MCF 10A (cell line): ENCODE results near the gene NKAIN1. TPM values are rescaled to one million over a fixed set of nuclear protein-coding genes. Genes with fewer than 3 reads are reported as not detected.

ENCODE experiments used
- BruUV-seq: library from RNA; stranded (reverse); fragments of 400-500 nt; replicated peaks from 2 replicates; lab custom pipeline; 2021; lab: Mats Ljungman, UMichigan
- CTCF ChIA-PET: fragments of 300-600 bp; sonication (Branson Sonifier 250); formaldehyde crosslinking; extraction: SDS; loops from one replicate; lab custom pipeline; 2021; ENCODE audit warnings: antibody characterized with exemption, inconsistent platforms; lab: Yijun Ruan, JAX
- POLR2A ChIA-PET: fragments of 300-600, 350-650 bp; sonication (Branson Sonifier 250); formaldehyde crosslinking; extraction: SDS; loops from one replicate; lab custom pipeline; 2020; ENCODE audit warnings: antibody characterized with exemption, inconsistent platforms; lab: Yijun Ruan, JAX
- DNase-seq: peaks from one replicate; pipeline ENCODE4 v3.0.0-alpha.2; 2018; ENCODE audit not compliant: unreplicated experiment
- H3K27ac Mint-ChIP-seq: one replicate; pipeline ENCODE4 v1.8.0; 2022; ENCODE audit warnings: mild to moderate bottlenecking, low read depth, mixed read lengths; ENCODE audit not compliant: unreplicated experiment
- H3K27me3 Mint-ChIP-seq: one replicate; pipeline ENCODE4 v1.8.0; 2022; ENCODE audit warnings: mixed read lengths; ENCODE audit not compliant: insufficient read depth, unreplicated experiment
- H3K36me3 Mint-ChIP-seq: one replicate; pipeline ENCODE4 v1.8.0; 2022; ENCODE audit warnings: mild to moderate bottlenecking, moderate library complexity, mixed read lengths; ENCODE audit not compliant: insufficient read depth, unreplicated experiment
- H3K4me1 Mint-ChIP-seq: one replicate; pipeline ENCODE4 v1.8.0; 2022; ENCODE audit warnings: mixed read lengths; ENCODE audit not compliant: insufficient read depth, unreplicated experiment
- H3K4me3 Mint-ChIP-seq: one replicate; pipeline ENCODE4 v1.8.0; 2022; ENCODE audit warnings: mild to moderate bottlenecking, moderate library complexity, mixed read lengths; ENCODE audit not compliant: unreplicated experiment
- H3K9me3 Mint-ChIP-seq: one replicate; pipeline ENCODE4 v1.8.0; 2022; ENCODE audit warnings: mixed read lengths; ENCODE audit not compliant: unreplicated experiment
- CTCF ChIP-seq: fragments of 200-600 bp; IDR thresholded peaks from one replicate; pipeline ENCODE4 v1.8.0; 2022; ENCODE audit warnings: antibody characterized with exemption, mild to moderate bottlenecking; ENCODE audit not compliant: unreplicated experiment
- intact Hi-C: fragments of 100-400 bp; cut with micrococcal nuclease; formaldehyde crosslinking; loops from 2 replicates; pipeline ENCODE4 v1.14.1; 2022
- total RNA-seq: library from RNA; stranded (reverse); gene quantifications from 2 replicates; pipeline ENCODE4 v1.2.3, GENCODE V29; 2022

The NKAIN1 gene
- total RNA-seq, 1 experiment from 2014 or later = not detected

DNA sequence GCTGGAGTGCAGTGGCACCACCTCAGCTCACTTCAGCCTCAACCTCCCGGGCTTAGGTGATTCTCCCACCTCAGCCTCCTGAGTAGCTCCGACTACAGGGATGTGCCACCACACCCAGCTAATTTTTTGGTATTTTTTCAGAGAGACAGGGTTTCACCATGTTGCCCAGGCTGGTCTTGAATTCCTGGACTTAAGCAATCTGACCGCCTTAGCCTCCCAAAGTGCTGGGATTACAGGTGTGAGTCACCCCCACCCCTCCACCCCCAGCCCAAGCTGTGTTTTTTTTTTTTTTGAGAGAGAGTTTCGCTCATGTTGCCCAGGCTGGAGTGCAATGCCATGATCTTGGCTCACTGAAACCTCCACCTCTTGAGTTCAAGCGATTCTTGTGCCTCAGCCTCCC lies 75.4 kb downstream of the NKAIN1 start:
- no peak for TF ChIP-seq CTCF
- no peak overlapping the region for H3K4me3 Mint-ChIP-seq
- H3K27me3 Mint-ChIP-seq = no peaks in the 10 kb centered on the region
- ChIA-PET POLR2A (interaction anchor here (0.8 to 2.2 kb wide), 5 partner anchors 10 to 164 kb away, joined by 3 to 7 read pairs (median 3); no protein-coding TSS in a partner anchor), CTCF (interaction anchor here (0.6 to 3.9 kb wide), 11 partner anchors 15 to 371 kb away, joined by 3 to 39 read pairs (median 3); no protein-coding TSS in a partner anchor)
- DNase-seq = peak; percentile 67
- H3K27ac Mint-ChIP-seq = no peak overlapping the region
- no peaks in the 10 kb centered on the region for H3K36me3 Mint-ChIP-seq
- H3K9me3 Mint-ChIP-seq = no peaks in the 10 kb centered on the region
- intact Hi-C loops = no loop called here
- peaks cover 6% of the 10 kb centered on the region for H3K4me1 Mint-ChIP-seq
- BruUV-seq = no TSS peak

- no peak for DNase-seq
- BruUV-seq = no TSS peak
- intact Hi-C loops = no loop called here
- POLR2A ChIA-PET = interaction anchor here (0.8 to 2.2 kb wide), 5 partner anchors 10 to 163 kb away, joined by 3 to 7 read pairs (median 3); no protein-coding TSS in a partner anchor
- no peak overlapping the region for H3K4me3 Mint-ChIP-seq
- H3K9me3 Mint-ChIP-seq = no peaks in the 10 kb centered on the region
- H3K4me1 Mint-ChIP-seq = peaks cover 6% of the 10 kb centered on the region
- no peaks in the 10 kb centered on the region for H3K36me3 Mint-ChIP-seq
- no peak for TF ChIP-seq CTCF
- no peaks in the 10 kb centered on the region for H3K27me3 Mint-ChIP-seq
- no peak overlapping the region for H3K27ac Mint-ChIP-seq
- CTCF ChIA-PET = interaction anchor here (0.6 to 3.9 kb wide), 10 partner anchors 13 to 372 kb away, joined by 3 to 39 read pairs (median 3); no protein-coding TSS in a partner anchor
Measured at GRCh38 chr1:31163866-31164265, 75.8 kb downstream of the NKAIN1 start.

GRCh38 chr1:31161571-31161970 lies 78.1 kb downstream of the NKAIN1 start:
- Mint-ChIP-seq H3K4me3 (no peak overlapping the region), H3K27me3 (no peaks in the 10 kb centered on the region), H3K9me3 (no peaks in the 10 kb centered on the region), H3K36me3 (peaks cover 8% of the 10 kb centered on the region), H3K27ac (no peak overlapping the region), H3K4me1 (peaks cover 6% of the 10 kb centered on the region)
- no peak for TF ChIP-seq CTCF
- ChIA-PET POLR2A (interaction anchor here (0.6 to 2.1 kb wide), 6 partner anchors 9 to 137 kb away, joined by 3 to 9 read pairs (median 4); partner anchors contain the start of genes SNRNP40 and ZCCHC17), CTCF (interaction anchor here (0.7 to 1.8 kb wide), 9 partner anchors 9 to 388 kb away, joined by 3 to 14 read pairs (median 3); no protein-coding TSS in a partner anchor)
- intact Hi-C loops = no loop called here
- DNase-seq = no peak
- no TSS peak for BruUV-seq

DNA sequence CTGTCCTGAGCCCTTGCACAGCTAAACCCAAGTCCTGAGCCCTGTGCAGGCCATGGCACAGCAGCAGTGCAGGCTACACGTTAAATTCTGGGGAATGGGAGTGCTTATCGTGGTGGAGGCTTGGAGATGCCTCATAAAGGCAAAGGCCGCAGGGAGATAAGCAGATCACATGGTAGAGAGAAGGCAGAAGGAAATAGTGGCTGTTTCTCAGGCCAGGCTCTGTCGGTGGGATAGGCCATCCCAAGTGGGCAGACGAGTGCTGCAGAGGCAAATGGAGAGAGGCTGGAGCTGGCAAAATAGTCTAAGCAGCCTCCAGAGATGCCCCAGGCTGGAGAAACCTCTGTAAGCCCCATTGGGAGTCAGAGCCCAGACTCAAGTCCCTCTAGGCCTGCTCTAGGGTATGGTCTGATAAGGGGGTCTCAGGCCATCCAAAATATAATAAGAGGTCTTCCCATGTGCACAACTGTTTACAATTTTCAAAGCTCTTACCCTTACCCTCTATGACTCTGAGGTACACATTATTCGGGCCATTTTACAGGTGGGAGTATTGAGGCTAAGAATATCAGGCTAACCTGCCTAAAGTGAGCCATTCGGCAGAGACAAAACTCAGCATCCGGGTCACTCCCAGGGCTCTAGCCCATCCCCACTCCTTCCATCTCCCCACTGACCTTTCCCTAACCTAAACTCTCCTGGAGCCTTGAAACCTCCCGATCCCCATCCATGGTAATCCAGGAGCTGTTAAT lies 79.6 kb downstream of the NKAIN1 start:
- Mint-ChIP-seq H3K27me3 (no peaks in the 10 kb centered on the region), H3K36me3 (peaks cover 8% of the 10 kb centered on the region), H3K4me3 (no peak overlapping the region), H3K4me1 (peaks cover 12% of the 10 kb centered on the region), H3K27ac (no peak overlapping the region), H3K9me3 (no peaks in the 10 kb centered on the region)
- no TSS peak for BruUV-seq
- no peak for TF ChIP-seq CTCF
- ChIA-PET POLR2A (interaction anchor here (1.0 kb wide), 1 partner anchor 136 kb away, joined by 3 read pairs; the partner anchor contains the start of genes SNRNP40 and ZCCHC17), CTCF (interaction anchor here (0.8 to 1.0 kb wide), 3 partner anchors 23 to 49 kb away, joined by 3 to 5 read pairs (median 4); no protein-coding TSS in a partner anchor)
- intact Hi-C loops = no loop called here
- no peak for DNase-seq
